ENCODE results near the gene RALB.
"Not testable (repeated sequence)": the region's sequence is repeated elsewhere in the genome, so short reads cannot be mapped to it uniquely, and the experiment has no call there.

Gene RALB

GRCh38 chr2:120243211-120243610, 9.4 kb upstream of the RALB start:
- no peak for DNase-seq (ENCODE audit: low spot score)

DNA sequence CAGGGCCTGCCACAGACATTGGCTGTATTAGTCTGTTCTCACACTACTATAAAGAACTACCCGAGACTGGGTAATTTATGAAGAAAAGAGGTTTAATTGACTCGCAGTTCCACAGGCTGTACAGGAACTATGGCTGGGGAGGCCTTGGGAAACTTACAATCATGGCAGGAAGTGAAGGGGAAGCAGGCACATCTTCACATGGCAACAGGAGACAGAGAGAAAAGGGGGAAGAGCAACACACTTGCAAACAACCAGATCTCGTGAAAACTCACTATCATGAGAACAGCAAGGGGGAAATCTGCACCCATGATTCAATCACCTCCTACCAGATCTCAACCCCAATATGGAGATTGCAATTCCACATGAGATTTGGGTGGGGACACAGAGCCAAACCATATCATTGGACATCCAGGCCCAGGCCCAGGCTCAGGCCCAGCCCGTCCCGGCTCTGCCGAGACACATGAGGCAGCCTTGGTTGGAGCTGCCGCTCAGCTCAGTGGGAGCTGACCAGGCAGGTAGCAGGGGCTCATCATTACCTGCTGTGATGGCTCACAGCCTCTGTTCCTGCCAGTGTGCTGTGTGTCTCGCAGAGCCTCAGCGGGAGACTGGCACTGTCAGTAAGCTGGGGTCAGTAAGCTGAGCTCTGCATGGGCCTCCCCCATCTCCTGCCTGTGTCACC, 8.6 kb upstream of the RALB start:
- DNase-seq (ENCODE audit: low spot score): no peak

DNA sequence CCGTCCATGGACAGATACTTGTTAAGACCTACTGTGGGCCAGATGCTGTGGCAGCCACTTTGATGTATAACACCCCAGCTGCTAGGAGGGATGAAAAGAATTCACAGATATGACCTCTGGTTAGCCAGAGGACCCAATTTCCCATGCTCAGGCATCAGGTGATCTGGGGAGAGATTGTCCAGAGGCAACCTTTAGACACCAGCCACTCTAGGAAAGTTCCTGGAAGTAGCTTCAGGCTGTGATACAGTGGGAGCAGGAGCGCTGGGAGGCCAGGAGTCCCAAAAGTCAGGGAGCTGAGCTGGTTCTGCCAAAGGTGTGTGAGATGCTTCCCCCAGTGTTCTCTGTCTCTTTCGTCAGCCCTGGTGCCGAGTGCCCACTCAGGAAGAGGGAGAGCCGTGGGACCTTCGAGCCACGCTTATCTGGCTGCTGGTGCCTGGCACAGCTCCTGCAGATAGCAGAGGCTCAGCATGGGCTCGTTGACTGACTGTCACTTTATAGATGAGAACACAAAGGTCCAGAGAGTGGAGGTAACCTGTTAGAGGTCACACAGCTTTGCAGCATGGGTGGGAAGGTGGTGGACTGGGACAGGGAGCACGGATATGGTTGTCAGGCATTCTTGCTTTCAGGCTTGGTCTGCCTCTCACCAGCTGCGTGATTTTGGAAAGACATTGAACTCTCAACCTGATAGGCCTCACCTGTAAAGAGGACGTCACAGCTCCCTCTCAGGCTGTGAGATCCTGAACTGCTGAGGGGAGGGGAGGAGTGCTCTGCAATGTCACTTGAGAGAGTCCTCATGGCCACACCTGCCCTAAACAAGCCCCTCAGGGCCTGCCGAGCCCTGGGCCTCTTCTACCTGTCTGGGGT, 7.8 kb upstream of the RALB start:
- DNase-seq (ENCODE audit: low spot score): no peak

GRCh38 chr2:120245520-120246332, 6.9 kb upstream of the RALB start:
- no peak for DNase-seq (ENCODE audit: low spot score)

- no peak for DNase-seq (ENCODE audit: low spot score)
Measured at GRCh38 chr2:120246546-120247300, 5.9 kb upstream of the RALB start.

GRCh38 chr2:120247851-120248250, 4.8 kb upstream of the RALB start:
- DNase-seq (ENCODE audit: low spot score): no peak

DNA sequence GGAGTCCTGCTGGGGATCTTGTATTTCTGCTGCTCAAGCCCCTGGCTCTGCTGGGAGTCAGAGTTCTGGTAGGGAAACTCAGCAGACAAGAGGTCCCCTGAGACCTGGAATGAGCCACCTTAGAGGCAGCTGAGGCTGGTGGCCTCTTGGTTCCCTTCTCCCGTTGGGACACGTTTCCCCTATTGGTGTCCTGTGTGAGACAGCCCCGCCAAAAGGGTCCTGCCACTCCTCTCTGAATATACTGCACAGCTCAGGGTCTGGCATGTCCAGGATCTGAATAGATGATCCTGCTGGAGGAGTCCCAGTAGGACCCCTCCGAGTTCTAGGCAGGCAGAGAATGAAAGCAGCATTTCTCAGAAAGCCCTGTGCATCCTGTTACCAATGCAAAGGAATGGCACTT, 2.0 kb upstream of the RALB start:
- DNase-seq (ENCODE audit: low spot score): no peak

DNA sequence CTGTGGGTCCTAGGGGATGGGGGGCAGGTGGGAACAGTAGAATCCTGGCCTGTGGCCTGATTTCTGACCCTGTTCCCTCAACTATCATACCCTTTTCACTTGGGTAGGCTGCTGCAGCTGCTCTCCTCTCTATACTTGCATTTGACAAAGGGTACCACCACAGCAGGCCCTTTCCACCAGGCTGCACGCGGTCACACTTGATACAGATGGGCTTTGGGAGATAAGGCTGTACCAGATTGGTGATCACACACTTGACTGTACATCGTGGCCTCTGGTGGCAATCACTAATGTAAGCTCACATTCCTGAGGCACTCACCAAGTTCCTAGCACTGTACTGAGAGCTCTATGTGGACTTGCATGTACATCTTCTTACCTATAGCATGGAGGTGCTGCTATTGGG, 1.6 kb upstream of the RALB start:
- DNase-seq (ENCODE audit: low spot score): no peak

GRCh38 chr2:120251880-120252224, 800 bp upstream of the RALB start:
- no peak for DNase-seq (ENCODE audit: low spot score)

GRCh38 chr2:120253021-120253882, 600 bp downstream of the RALB start:
- DNase-seq (ENCODE audit: low spot score): peak; percentile 82

DNA sequence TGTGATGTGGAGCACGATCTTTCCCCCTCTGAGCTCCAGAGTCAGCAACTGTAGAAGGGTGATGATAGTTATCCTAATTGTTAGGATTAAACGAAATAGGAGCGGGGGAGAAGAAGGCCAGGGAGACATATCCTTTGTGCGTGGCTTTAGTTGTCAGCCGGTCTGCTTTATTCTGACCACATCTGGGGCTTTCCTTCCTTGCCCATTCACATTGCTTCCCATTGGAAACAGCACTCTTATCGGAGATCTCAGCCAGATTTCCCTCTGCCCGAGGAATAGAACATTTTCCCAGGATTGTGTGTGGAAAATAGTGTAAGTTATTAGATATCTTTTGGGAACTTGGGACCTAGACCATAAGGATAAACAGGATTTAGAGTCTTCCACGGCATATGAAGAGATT, 1.5 kb downstream of the RALB start:
- no peak for DNase-seq (ENCODE audit: low spot score)

GRCh38 chr2:120255071-120255470, 2.4 kb downstream of the RALB start:
- DNase-seq (ENCODE audit: low spot score): no peak

GRCh38 chr2:120255986-120256650, 3.5 kb downstream of the RALB start:
- DNase-seq (ENCODE audit: low spot score): no peak

DNA sequence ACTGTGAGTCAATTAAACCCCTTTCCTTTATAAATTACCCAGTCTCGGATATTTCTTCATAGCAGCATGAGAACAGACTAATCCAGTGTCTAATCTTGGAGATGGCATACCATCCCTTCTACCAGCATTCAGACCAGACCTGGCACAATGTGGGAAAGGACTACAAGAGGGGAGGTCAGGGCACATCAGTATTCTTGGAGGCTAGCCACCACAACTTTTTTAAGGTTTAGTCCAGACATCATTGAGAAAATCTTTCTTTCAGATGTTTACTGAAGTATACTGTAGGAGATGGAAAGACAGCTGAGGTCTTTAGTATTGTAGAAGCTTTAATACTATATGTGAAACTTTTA, 4.0 kb downstream of the RALB start:
- no peak for DNase-seq (ENCODE audit: low spot score)

DNA sequence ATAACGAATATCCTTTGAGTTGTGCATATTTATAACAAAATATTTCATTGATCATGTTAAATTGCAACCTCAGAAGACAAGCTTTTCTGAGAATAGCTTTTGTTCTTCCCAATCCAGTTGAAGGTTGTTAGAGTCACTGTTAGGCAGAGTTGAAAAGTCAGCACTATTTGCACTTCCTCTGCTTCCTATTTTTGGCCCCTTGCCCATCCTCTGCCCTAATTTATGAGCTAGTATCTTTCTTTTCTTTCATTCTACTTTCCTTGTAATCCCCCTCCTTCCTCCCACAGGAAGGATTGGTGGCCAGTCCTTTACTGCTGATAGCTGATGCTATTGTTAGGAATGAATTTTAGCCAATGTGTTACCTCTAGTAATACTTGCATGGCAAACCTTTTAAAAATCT, 4.9 kb downstream of the RALB start:
- no peak for DNase-seq (ENCODE audit: low spot score)

- no peak for DNase-seq (ENCODE audit: low spot score)
Measured at GRCh38 chr2:120258196-120258595, 5.5 kb downstream of the RALB start.

DNA sequence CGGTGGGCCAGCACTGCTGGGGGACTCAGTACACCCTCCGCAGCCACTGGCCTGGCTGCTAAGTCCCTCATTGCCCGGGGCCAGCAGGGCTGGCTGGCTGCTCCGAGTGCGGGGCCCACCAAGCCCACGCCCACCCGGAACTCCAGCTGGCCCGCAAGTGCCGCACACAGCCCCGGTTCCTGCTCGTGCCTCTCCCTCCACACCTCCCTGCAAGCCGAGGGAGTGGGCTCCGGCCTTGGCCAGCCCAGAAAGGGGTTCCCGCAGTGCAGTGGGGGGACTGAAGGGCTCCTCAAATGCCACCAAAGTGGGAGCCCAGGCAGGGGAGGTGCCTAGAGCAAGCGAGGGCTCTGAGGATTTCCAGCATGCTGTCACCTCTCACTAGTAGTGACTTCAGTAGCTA, 7.3 kb downstream of the RALB start:
- not testable (repeated sequence) for DNase-seq (ENCODE audit: low spot score)

GRCh38 chr2:120260736-120261135, 8.1 kb downstream of the RALB start:
- no peak for DNase-seq (ENCODE audit: low spot score)

GRCh38 chr2:120261387-120262006, 8.8 kb downstream of the RALB start:
- no peak for DNase-seq (ENCODE audit: low spot score)

DNA sequence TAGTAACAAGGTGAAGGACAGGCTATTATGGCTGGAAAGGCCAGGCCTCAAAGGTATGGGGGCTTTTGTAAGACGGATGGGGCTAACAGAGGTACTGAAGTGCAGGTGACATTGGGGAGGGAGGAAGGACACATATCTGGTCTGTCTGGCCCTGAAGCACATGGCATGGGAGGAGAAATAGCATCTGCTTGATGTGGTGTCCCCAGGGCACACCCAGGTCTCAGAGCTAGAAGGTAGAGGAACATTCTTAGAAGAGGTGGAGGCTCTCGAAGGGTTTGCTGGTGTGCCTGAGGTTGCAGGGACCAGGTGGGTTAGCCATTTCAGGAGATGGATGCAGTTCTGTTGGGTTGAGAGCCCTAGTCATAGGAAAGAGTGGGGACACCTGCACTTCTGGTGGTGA, 9.5 kb downstream of the RALB start:
- no peak for DNase-seq (ENCODE audit: low spot score)
